K562 (cell line): ENCODE results near the gene AP3S1. TPM values are rescaled to one million over a fixed set of nuclear protein-coding genes. Genes with fewer than 3 reads are reported as not detected.

Experiments used
- ATAC-seq: fragments of 200-7000 bp; cut with Tn5 transposase; 3 replicates; pipeline ENCODE4 v1.9.1; 2020; ENCODE audit warnings: moderate library complexity
- BruUV-seq: library from RNA; stranded (reverse); fragments of 400-500 nt; replicated peaks from 2 replicates; lab custom pipeline; 2021; lab: Mats Ljungman, UMichigan
- CTCF ChIA-PET: fragments of 300-600 bp; formaldehyde crosslinking; extraction: SDS; loops from one replicate; lab custom pipeline; 2021; ENCODE audit warnings: low intra/inter-chr PET ratio; lab: Yijun Ruan, JAX
- POLR2A ChIA-PET: fragments of 300-600, 350-650 bp; sonication (Branson Sonifier 250); formaldehyde crosslinking; extraction: SDS; loops from one replicate; lab custom pipeline; 2021; ENCODE audit warnings: antibody characterized with exemption, inconsistent platforms; lab: Yijun Ruan, JAX
- DNase-seq, 4 experiments: peaks; one replicate each; pipeline versions ENCODE4 v3.0.0 to v3.0.0-alpha.2; 2011 to 2018; ENCODE audit warnings: low spot score in 3 of 4, mixed read lengths in 3 of 4; ENCODE audit errors: extremely low read depth in 1 of 4
- FAIRE-seq: peaks from 2 replicates; lab custom pipeline; 2011; peaks lifted over from hg19 to GRCh38; lab: Jason Lieb, UNC
- H2AFZ ChIP-seq: 2 replicates; pipeline ENCODE4 v1.6.0; 2011; ENCODE audit warnings: low read depth, low read length, control low read depth, inconsistent platforms
- H3K27ac ChIP-seq: fragments of 200-600 bp; 3 replicates; pipeline ENCODE4 v1.8.0; 2011; ENCODE audit warnings: low read depth, mild to moderate bottlenecking, control low read depth, inconsistent platforms, low read length, moderate library complexity, mixed read lengths; ENCODE audit errors: extremely low read depth
- H3K27me3 ChIP-seq, 2 experiments: fragments of 300-600 bp in 1 of 2; 2 replicates in 1 of 2; 3 replicates in 1 of 2; pipeline versions ENCODE4 v1.6.0 to v1.8.0; 2011; ENCODE audit warnings: inconsistent platforms in 2 of 2, low read length in 2 of 2, mild to moderate bottlenecking in 1 of 2, mixed read lengths in 1 of 2, moderate library complexity in 1 of 2; ENCODE audit not compliant: control insufficient read depth in 2 of 2, insufficient read depth in 2 of 2
- H3K36me3 ChIP-seq: fragments of 300-600 bp; 3 replicates; pipeline ENCODE4 v1.8.0; 2011; ENCODE audit warnings: mild to moderate bottlenecking, low read length, inconsistent platforms; ENCODE audit not compliant: control insufficient read depth, insufficient read depth
- H3K4me1 ChIP-seq, 2 experiments: fragments of 200-600 bp in 1 of 2; replicated peaks in 1 of 2; 2 replicates in 1 of 2; 3 replicates in 1 of 2; pipeline versions ENCODE4 v1.5.1 to v1.8.0; 2011; ENCODE audit warnings: inconsistent platforms in 2 of 2, low read length in 2 of 2, mild to moderate bottlenecking in 1 of 2, mixed read lengths in 1 of 2, moderate library complexity in 1 of 2; ENCODE audit not compliant: control insufficient read depth in 2 of 2, insufficient read depth in 2 of 2
- H3K4me2 ChIP-seq: 2 replicates; pipeline ENCODE4 v1.6.1; 2011; ENCODE audit warnings: low read length, control low read depth, inconsistent platforms, mixed read lengths; ENCODE audit not compliant: insufficient read depth
- H3K4me3 ChIP-seq: fragments of 200-600 bp; sonication (generic), shearing (Covaris generic); 2 replicates; pipeline ENCODE4 v1.5.1; 2016; ENCODE audit warnings: control low read depth, inconsistent platforms
- H3K79me2 ChIP-seq: fragments of 200-600 bp; 3 replicates; pipeline ENCODE4 v1.8.0; 2011; ENCODE audit warnings: low read length, inconsistent platforms; ENCODE audit not compliant: control insufficient read depth, insufficient read depth
- H3K9ac ChIP-seq, 2 experiments: 2 replicates each; pipeline versions ENCODE4 v1.6.0 to v1.6.1; 2011; ENCODE audit warnings: low read depth in 2 of 2, low read length in 2 of 2, control low read depth in 1 of 2, inconsistent platforms in 1 of 2, mild to moderate bottlenecking in 1 of 2, mixed read lengths in 1 of 2; ENCODE audit not compliant: insufficient read depth in 1 of 2
- H3K9me1 ChIP-seq: one replicate; pipeline ENCODE4 v1.6.0; 2011; ENCODE audit warnings: inconsistent platforms, mild to moderate bottlenecking, low read length, moderate library complexity; ENCODE audit not compliant: control insufficient read depth, insufficient read depth
- H3K9me3 ChIP-seq: replicated peaks from 2 replicates; pipeline ENCODE4 v1.5.1; 2011; ENCODE audit warnings: low read depth, low read length, inconsistent platforms; ENCODE audit not compliant: control insufficient read depth, insufficient read depth
- H4K20me1 ChIP-seq: replicated peaks from 2 replicates; pipeline ENCODE4 v1.6.1; 2011; ENCODE audit warnings: low read length, inconsistent platforms, mixed read lengths; ENCODE audit not compliant: control insufficient read depth, insufficient read depth
- BHLHE40 ChIP-seq: IDR thresholded peaks from 2 replicates; pipeline ENCODE4 v1.6.1; 2011; ENCODE audit warnings: low read length, improper control_type of control experiment
- E2F3 ChIP-seq: fragments of 250-450 bp; sonication (Bioruptor Pico); IDR thresholded peaks from 2 replicates; pipeline ENCODE4 v1.4.0; 2020; ENCODE audit warnings: mild to moderate bottlenecking
- HDAC8 ChIP-seq: fragments of 450-650 bp; IDR thresholded peaks from 2 replicates; pipeline ENCODE4 v1.6.1; 2016; ENCODE audit warnings: mild to moderate bottlenecking, missing genetic modification characterization, moderate library complexity, missing compliant biosample characterization
- HMG20B ChIP-seq: fragments of 250-450 bp; sonication (Bioruptor Pico); IDR thresholded peaks from 2 replicates; pipeline ENCODE4 v1.5.0; 2021; ENCODE audit warnings: mild to moderate bottlenecking
- KDM2B ChIP-seq: fragments of 250-450 bp; sonication (Bioruptor Pico); IDR thresholded peaks from 2 replicates; pipeline ENCODE4 v1.8.0; 2021; ENCODE audit warnings: mild to moderate bottlenecking, moderate library complexity
- MAFF ChIP-seq: IDR thresholded peaks from 2 replicates; pipeline ENCODE4 v1.6.1; 2012; ENCODE audit warnings: low read length, improper control_type of control experiment
- MLLT1 ChIP-seq, 2 experiments: fragments of 450-650 bp; IDR thresholded peaks; 2 replicates each; pipeline ENCODE4 v1.6.1; 2016
- NCOA4 ChIP-seq: fragments of 450-650 bp; IDR thresholded peaks from 2 replicates; pipeline ENCODE4 v1.6.1; 2018; ENCODE audit warnings: mild to moderate bottlenecking; ENCODE audit not compliant: partially characterized antibody
- NFXL1 ChIP-seq: fragments of 450-650 bp; formaldehyde crosslinking; IDR thresholded peaks from 2 replicates; pipeline ENCODE4 v1.4.0; 2021; ENCODE audit warnings: mild to moderate bottlenecking
- OTX1 ChIP-seq: fragments of 450-650 bp; formaldehyde crosslinking; IDR thresholded peaks from 2 replicates; pipeline ENCODE4 v1.4.0; 2022; ENCODE audit warnings: mild to moderate bottlenecking
- POLR3A ChIP-seq: IDR thresholded peaks from 2 replicates; pipeline ENCODE4 v1.6.1; 2011; ENCODE audit warnings: borderline replicate concordance, mild to moderate bottlenecking, moderate library complexity; ENCODE audit not compliant: insufficient read length, insufficient read depth; ENCODE audit errors: extremely low read depth
- TCF7 ChIP-seq: sonication (generic); IDR thresholded peaks from 2 replicates; pipeline ENCODE4 v1.6.1; 2016; ENCODE audit warnings: antibody characterized with exemption, borderline replicate concordance
- YY1 ChIP-seq, 3 experiments: IDR thresholded peaks; 2 replicates each; pipeline ENCODE4 v1.6.1; 2011; ENCODE audit warnings: low read length in 2 of 3, mild to moderate bottlenecking in 2 of 3, moderate library complexity in 2 of 3, borderline replicate concordance in 1 of 3, control low read depth in 1 of 3, low read depth in 1 of 3; ENCODE audit not compliant: insufficient read depth in 3 of 3, insufficient replicate concordance in 2 of 3, control insufficient read depth in 1 of 3, insufficient read length in 1 of 3; ENCODE audit errors: extremely low read depth in 1 of 3
- ZKSCAN3 ChIP-seq: fragments of 250-450 bp; sonication (Bioruptor Pico); IDR thresholded peaks from 2 replicates; pipeline ENCODE4 v1.4.0; 2020
- ZNF551 ChIP-seq: fragments of 250-450 bp; sonication (Bioruptor Pico); IDR thresholded peaks from 2 replicates; pipeline ENCODE4 v1.5.0; 2021; ENCODE audit warnings: mild to moderate bottlenecking, moderate library complexity
- WGBS: fragments of 100-300 bp; shearing (Covaris generic); methylation state at CpG from one replicate; pipeline ENCODE4 v1.1.6; 2016; ENCODE audit warnings: low coverage, mixed read lengths; ENCODE audit not compliant: insufficient coverage; ENCODE audit errors: missing lambda C conversion rate; 5-methylcytosine and 5-hydroxymethylcytosine counted together
- in situ Hi-C: fragments of 300-500 bp; cut with MboI; formaldehyde crosslinking; loops from 4 replicates; pipeline ENCODE4 v1.15.0; 2018; ENCODE audit warnings: inconsistent platforms, mixed read lengths
- intact Hi-C: fragments of 100-400 bp; cut with micrococcal nuclease; formaldehyde crosslinking; loops from 2 replicates; pipeline ENCODE4 v1.14.2; 2022
- polyA plus RNA-seq, 8 experiments: library from polyadenylated mRNA; depleted of rRNA in 4 of 8; stranded (reverse) in 5 of 8; unstranded in 3 of 8; fragments of >200 nt; fragmentation: Nextera tagmentation in 2 of 8; fragmentation: Illumina TruSeq in 1 of 8; extraction: Ambion mirVana in 2 of 8; extraction: Trizol in 1 of 8; gene quantifications; 2 replicates each; pipeline versions ENCODE4 v1.2.1 to v1.2.3, GENCODE V29; 2011 to 2014; ENCODE audit warnings: inconsistent platforms in 1 of 8, missing spikeins in 1 of 8
- total RNA-seq, 7 experiments: library from RNA; depleted of rRNA in 6 of 7; stranded (reverse); fragments of >200 nt in 6 of 7; fragmentation: Illumina TruSeq in 2 of 7; extraction: Trizol in 2 of 7; gene quantifications; 2 replicates each; pipeline versions ENCODE4 v1.2.1 to v1.2.3, GENCODE V29; 2011 to 2021; ENCODE audit warnings: low replicate concordance in 1 of 7
- TF ChIP-seq, protein P1 (sequence below): sonication (generic); formaldehyde crosslinking; IDR thresholded peaks from 2 replicates; pipeline ENCODE4 v1.8.0; 2022; ENCODE audit warnings: mild to moderate bottlenecking, missing genetic modification reagents
- TF ChIP-seq, protein P2 (sequence below): fragments of 250-450 bp; sonication (Bioruptor Pico); IDR thresholded peaks from 2 replicates; pipeline ENCODE4 v1.5.0; 2021

Gene AP3S1
- total and polyA plus RNA-seq, 9 of the 15 experiments (the other 6 are each of a cell fraction or from before 2014, with no cell fraction given), result 46.1 to 106 (median 67.3) TPM

- Histone ChIP-seq H3K27ac (no peak overlapping the region), H4K20me1 (no peaks in the 10 kb centered on the region), H2AFZ (no peak overlapping the region), H3K9me3 (no peaks in the 10 kb centered on the region), H3K79me2 (no peaks in the 10 kb centered on the region), H3K4me3 (no peak overlapping the region), H3K9ac (no peak overlapping the region), H3K4me2 (no peak overlapping the region), H3K36me3 (no peaks in the 10 kb centered on the region), H3K9me1 (no peaks in the 10 kb centered on the region), H3K4me1 (no peaks in the 10 kb centered on the region), H3K27me3 (no peaks in the 10 kb centered on the region)
- peak; percentile 46 for FAIRE-seq
- POLR2A ChIA-PET, result interaction anchor here (0.7 kb wide), 1 partner anchor 84 kb away, joined by 3 read pairs; no protein-coding TSS in a partner anchor
- in situ Hi-C loops, result no loop called here
- 84% methylated on average over 3 of the region's 3 CpGs for WGBS
- no peak for DNase-seq
- intact Hi-C loops, result no loop called here
- ATAC-seq, result no peak
- TF ChIP-seq, protein P1, sequence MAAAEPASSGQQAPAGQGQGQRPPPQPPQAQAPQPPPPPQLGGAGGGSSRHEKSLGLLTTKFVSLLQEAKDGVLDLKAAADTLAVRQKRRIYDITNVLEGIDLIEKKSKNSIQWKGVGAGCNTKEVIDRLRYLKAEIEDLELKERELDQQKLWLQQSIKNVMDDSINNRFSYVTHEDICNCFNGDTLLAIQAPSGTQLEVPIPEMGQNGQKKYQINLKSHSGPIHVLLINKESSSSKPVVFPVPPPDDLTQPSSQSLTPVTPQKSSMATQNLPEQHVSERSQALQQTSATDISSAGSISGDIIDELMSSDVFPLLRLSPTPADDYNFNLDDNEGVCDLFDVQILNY (CRISPR knock-in tag), result no peak
- TF ChIP-seq YY1 (IDR thresholded peaks at IDR 0.05; ENCODE audit: borderline replicate concordance in 1 of 3, control insufficient read depth in 1 of 3, extremely low read depth in 1 of 3, insufficient read depth in 3 of 3, insufficient read length in 1 of 3, insufficient replicate concordance in 2 of 3, low read depth in 1 of 3, low read length in 2 of 3) (no peak), OTX1 (CRISPR knock-in tag) (no peak), POLR3A (no peak), TCF7 (no peak), KDM2B (CRISPR knock-in tag) (no peak), BHLHE40 (no peak), NFXL1 (CRISPR knock-in tag) (no peak), MLLT1 (IDR thresholded peaks at IDR 0.05) (no peak), ZNF551 (no peak), ZKSCAN3 (CRISPR knock-in tag) (no peak), MAFF (no peak), HMG20B (CRISPR knock-in tag) (no peak), E2F3 (CRISPR knock-in tag) (no peak), NCOA4 (no peak), HDAC8 (tag) (no peak)
- TF ChIP-seq, protein P2, sequence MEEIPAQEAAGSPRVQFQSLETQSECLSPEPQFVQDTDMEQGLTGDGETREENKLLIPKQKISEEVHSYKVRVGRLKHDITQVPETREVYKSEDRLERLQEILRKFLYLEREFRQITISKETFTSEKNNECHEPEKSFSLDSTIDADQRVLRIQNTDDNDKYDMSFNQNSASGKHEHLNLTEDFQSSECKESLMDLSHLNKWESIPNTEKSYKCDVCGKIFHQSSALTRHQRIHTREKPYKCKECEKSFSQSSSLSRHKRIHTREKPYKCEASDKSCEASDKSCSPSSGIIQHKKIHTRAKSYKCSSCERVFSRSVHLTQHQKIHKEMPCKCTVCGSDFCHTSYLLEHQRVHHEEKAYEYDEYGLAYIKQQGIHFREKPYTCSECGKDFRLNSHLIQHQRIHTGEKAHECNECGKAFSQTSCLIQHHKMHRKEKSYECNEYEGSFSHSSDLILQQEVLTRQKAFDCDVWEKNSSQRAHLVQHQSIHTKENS, result no peak
- CTCF ChIA-PET, result no interaction called here
- no TSS peak for BruUV-seq
These were observed 52.6 kb downstream of the AP3S1 start for GRCh38 chr5:115894342-115894741.
